Measurements from ENCODE around the gene ZBTB3. TPM values are rescaled to one million over a fixed set of nuclear protein-coding genes. Genes with fewer than 3 reads are reported as not detected.

The ZBTB3 gene
- total and polyA plus RNA-seq, 2 of the 8 experiments (the other 6 are each of a cell fraction or from before 2014, with no cell fraction given) = 30.2 to 76.9 TPM

GRCh38 chr11:62791501-62792201 is 37.7 kb upstream of the ZBTB3 start, which contains the start of gene TMEM223 (continued):
- TF ChIP-seq USF2 (IDR thresholded peaks at IDR 0.05; ENCODE audit: low read length) = no peak
- TF ChIP-seq TAF1 (IDR thresholded peaks at IDR 0.05; ENCODE audit: low read depth, low read length) = peak; percentile 82
- TF ChIP-seq EP300 (IDR thresholded peaks at IDR 0.05; ENCODE audit: borderline replicate concordance in 1 of 2, low read depth in 2 of 2, low read length in 2 of 2) = no peak
- TF ChIP-seq TEAD4 (IDR thresholded peaks at IDR 0.05; ENCODE audit: low read depth, low read length) = no peak
- TF ChIP-seq TAF7 (optimal IDR thresholded peaks at IDR 0.05; ENCODE audit: borderline replicate concordance, low read depth, low read length) = peak; percentile 69
- no peak for TF ChIP-seq CBX5 (IDR thresholded peaks at IDR 0.05; ENCODE audit: low read depth, low read length)
- TF ChIP-seq MAX (IDR thresholded peaks at IDR 0.05) = peak; percentile 80
- no peak for TF ChIP-seq TCF12 (IDR thresholded peaks at IDR 0.05; ENCODE audit: low read depth, low read length)
- no peak for TF ChIP-seq ZNF274 (IDR thresholded peaks at IDR 0.05; ENCODE audit: borderline replicate concordance, extremely low read depth, low read length)
- no peak for TF ChIP-seq CEBPB (IDR thresholded peaks at IDR 0.05; ENCODE audit: low read depth, low read length)
- TF ChIP-seq YY1 (IDR thresholded peaks at IDR 0.05; ENCODE audit: low read depth, low read length) = peak; percentile 90
- peak; percentile 77 for TF ChIP-seq ASH2L (IDR thresholded peaks at IDR 0.05; ENCODE audit: low read length)
- TF ChIP-seq KDM1A (IDR thresholded peaks at IDR 0.05; ENCODE audit: borderline replicate concordance, low read length) = no peak
- TF ChIP-seq E2F6 (IDR thresholded peaks at IDR 0.05) = peak; percentile 57; the same call in 1 of the 2 replicates
- TF ChIP-seq SIRT6 (IDR thresholded peaks at IDR 0.05; ENCODE audit: low read length) = no peak
- TF ChIP-seq POLR2AphosphoS5 (IDR thresholded peaks at IDR 0.05; ENCODE audit: low read depth, low read length) = peak; percentile 89
- TF ChIP-seq GABPA (IDR thresholded peaks at IDR 0.05; ENCODE audit: borderline replicate concordance, insufficient read depth, low read length) = peak; percentile 81
- TF ChIP-seq BACH1 (IDR thresholded peaks at IDR 0.05; ENCODE audit: low read length) = no peak
- no peak for TF ChIP-seq CBX8 (IDR thresholded peaks at IDR 0.05; ENCODE audit: borderline replicate concordance, low read depth, low read length)
- no peak for TF ChIP-seq RXRA (IDR thresholded peaks at IDR 0.05; ENCODE audit: insufficient read depth, low read depth, low read length)
- TF ChIP-seq POLR2A (IDR thresholded peaks at IDR 0.05; ENCODE audit: control extremely low read depth in 1 of 2, low read depth in 2 of 2, low read length in 2 of 2) = peak; percentile 86 to 88
- TF ChIP-seq KDM4A (IDR thresholded peaks at IDR 0.05; ENCODE audit: low read depth, low read length, severe bottlenecking) = peak; percentile 51
